ENCODE results near the gene HAUS6.
A peak's percentile ranks its signal among the peaks of the same experiment; 100 is the strongest.
"Not testable (repeated sequence)": the region's sequence is repeated elsewhere in the genome, so short reads cannot be mapped to it uniquely, and the experiment has no call there.

Gene HAUS6

GRCh38 chr9:19102631-19103345 lies at the start of gene HAUS6:
HAUS6 (minus strand) TSS chr9:19102904; CDS start chr9:19102651, 253 bp downstream.
- DNase-seq = peak; percentile 88 to 92

GRCh38 chr9:19152160-19152498 lies 49.4 kb upstream of the HAUS6 start:
- DNase-seq = not testable (repeated sequence)

GRCh38 chr9:19151425-19152159 lies 48.9 kb upstream of the HAUS6 start:
- no peak for DNase-seq

- DNase-seq = no peak
Measured at GRCh38 chr9:19149230-19149629, 46.5 kb upstream of the HAUS6 start.

GRCh38 chr9:19148187-19148586 lies 45.5 kb upstream of the HAUS6 start:
- DNase-seq = no peak

- DNase-seq = no peak
Measured at GRCh38 chr9:19146441-19147024, 43.8 kb upstream of the HAUS6 start.

- DNase-seq = no peak
Measured at GRCh38 chr9:19145881-19146280, 43.2 kb upstream of the HAUS6 start.

- DNase-seq = no peak
Measured at GRCh38 chr9:19140259-19140658, 37.6 kb upstream of the HAUS6 start.

- DNase-seq = no peak
Measured at GRCh38 chr9:19138084-19138483, 35.4 kb upstream of the HAUS6 start.

GRCh38 chr9:19137282-19137681 lies 34.6 kb upstream of the HAUS6 start:
- DNase-seq = no peak

GRCh38 chr9:19136129-19136528 lies 33.4 kb upstream of the HAUS6 start:
- DNase-seq = no peak

GRCh38 chr9:19133549-19134345 lies 31.0 kb upstream of the HAUS6 start:
- DNase-seq = no peak

GRCh38 chr9:19130436-19130835 lies 27.7 kb upstream of the HAUS6 start:
- no peak for DNase-seq

- DNase-seq = no peak
Measured at GRCh38 chr9:19127871-19128500, 25.3 kb upstream of the HAUS6 start.

- DNase-seq = no peak
Measured at GRCh38 chr9:19124430-19124793, 21.7 kb upstream of the HAUS6 start.

- DNase-seq = no peak
Measured at GRCh38 chr9:19122490-19123042, 19.9 kb upstream of the HAUS6 start.

- no peak for DNase-seq
Measured at GRCh38 chr9:19120877-19121276, 18.2 kb upstream of the HAUS6 start.

GRCh38 chr9:19119801-19120440 lies 17.2 kb upstream of the HAUS6 start:
- no peak for DNase-seq

GRCh38 chr9:19119246-19119645 lies 16.5 kb upstream of the HAUS6 start:
- no peak for DNase-seq

- DNase-seq = no peak
Measured at GRCh38 chr9:19117039-19117716, 14.5 kb upstream of the HAUS6 start.

GRCh38 chr9:19116107-19116790 lies 13.5 kb upstream of the HAUS6 start:
- DNase-seq = no peak

Data from SHP77 (cell line).